Muscle of arm (tissue), 14 donors: ENCODE results near the gene NPTN. TPM values are rescaled to one million over a fixed set of nuclear protein-coding genes. Genes with fewer than 3 reads are reported as not detected.

Experiments used
- DNase-seq: peaks from one replicate; pipeline ENCODE4 v3.0.0-alpha.2; 2013
- long read RNA-seq, 11 donors: transcript quantifications; one replicate each; lab custom pipeline, GENCODE V29; 2026
- polyA plus RNA-seq, 12 donors: library from polyadenylated mRNA; unstranded; fragments of 120-200 nt; gene quantifications; one replicate each; pipeline ENCODE4 v1.2.1, GENCODE V29; 2013; ENCODE audit not compliant: insufficient read length in 12 of 12

The NPTN gene
- 100 to 1,000 TPM in 1 of 12 donors, 10 to 100 TPM in 10, not detected in 1; 71.4 to 115 (median 88.4) TPM for polyA plus RNA-seq
- long read RNA-seq, donor 1, transcript NPTN-202 (8 exons, 2,817 nt), result major isoform, 46 of 100 reads
- long read RNA-seq, donor 1, partial matches to known transcripts, result 30 of 100 reads
- long read RNA-seq, donor 1, other reads (novel, unspliced or antisense), result 14 of 100 reads
- long read RNA-seq, donor 2, transcript NPTN-202 (8 exons, 2,817 nt), result major isoform, 23 of 31 reads
- long read RNA-seq, donor 2, partial matches to known transcripts, result 0 of 31 reads
- long read RNA-seq, donor 2, other reads (novel, unspliced or antisense), result 5 of 31 reads
- long read RNA-seq, donor 3, transcript NPTN-202 (8 exons, 2,817 nt), result major isoform, 15 of 18 reads
- long read RNA-seq, donor 3, partial matches to known transcripts, result 0 of 18 reads
- long read RNA-seq, donor 3, other reads (novel, unspliced or antisense), result 0 of 18 reads
- long read RNA-seq, donor 4, transcript NPTN-202 (8 exons, 2,817 nt), result major isoform, 9 of 14 reads
- long read RNA-seq, donor 4, partial matches to known transcripts, result 0 of 14 reads
- long read RNA-seq, donor 4, other reads (novel, unspliced or antisense), result 0 of 14 reads
- long read RNA-seq, donor 5, transcript NPTN-202 (8 exons, 2,817 nt), result major isoform, 35 of 54 reads
- long read RNA-seq, donor 5, partial matches to known transcripts, result 6 of 54 reads
- long read RNA-seq, donor 5, other reads (novel, unspliced or antisense), result 8 of 54 reads
- long read RNA-seq, donor 6, transcript NPTN-202 (8 exons, 2,817 nt), result major isoform, 16 of 20 reads
- long read RNA-seq, donor 6, partial matches to known transcripts, result 0 of 20 reads
- long read RNA-seq, donor 6, other reads (novel, unspliced or antisense), result 0 of 20 reads
- long read RNA-seq, donor 7, transcript NPTN-202 (8 exons, 2,817 nt), result major isoform, 12 of 17 reads
- long read RNA-seq, donor 7, partial matches to known transcripts, result 5 of 17 reads
- long read RNA-seq, donor 7, other reads (novel, unspliced or antisense), result 0 of 17 reads
- long read RNA-seq, donor 8, transcript NPTN-202 (8 exons, 2,817 nt), result major isoform, 20 of 35 reads
- long read RNA-seq, donor 8, partial matches to known transcripts, result 6 of 35 reads
- long read RNA-seq, donor 8, other reads (novel, unspliced or antisense), result 6 of 35 reads
- long read RNA-seq, donor 9, transcript NPTN-202 (8 exons, 2,817 nt), result major isoform, 15 of 15 reads
- long read RNA-seq, donor 9, partial matches to known transcripts, result 0 of 15 reads
- long read RNA-seq, donor 9, other reads (novel, unspliced or antisense), result 0 of 15 reads
- long read RNA-seq, donor 10, transcript NPTN-202 (8 exons, 2,817 nt), result major isoform, 17 of 38 reads
- long read RNA-seq, donor 10, partial matches to known transcripts, result 5 of 38 reads
- long read RNA-seq, donor 10, other reads (novel, unspliced or antisense), result 9 of 38 reads
- long read RNA-seq, donor 11, transcript NPTN-202 (8 exons, 2,817 nt), result major isoform, 30 of 36 reads
- long read RNA-seq, donor 11, partial matches to known transcripts, result 0 of 36 reads
- long read RNA-seq, donor 11, other reads (novel, unspliced or antisense), result 5 of 36 reads

DNA sequence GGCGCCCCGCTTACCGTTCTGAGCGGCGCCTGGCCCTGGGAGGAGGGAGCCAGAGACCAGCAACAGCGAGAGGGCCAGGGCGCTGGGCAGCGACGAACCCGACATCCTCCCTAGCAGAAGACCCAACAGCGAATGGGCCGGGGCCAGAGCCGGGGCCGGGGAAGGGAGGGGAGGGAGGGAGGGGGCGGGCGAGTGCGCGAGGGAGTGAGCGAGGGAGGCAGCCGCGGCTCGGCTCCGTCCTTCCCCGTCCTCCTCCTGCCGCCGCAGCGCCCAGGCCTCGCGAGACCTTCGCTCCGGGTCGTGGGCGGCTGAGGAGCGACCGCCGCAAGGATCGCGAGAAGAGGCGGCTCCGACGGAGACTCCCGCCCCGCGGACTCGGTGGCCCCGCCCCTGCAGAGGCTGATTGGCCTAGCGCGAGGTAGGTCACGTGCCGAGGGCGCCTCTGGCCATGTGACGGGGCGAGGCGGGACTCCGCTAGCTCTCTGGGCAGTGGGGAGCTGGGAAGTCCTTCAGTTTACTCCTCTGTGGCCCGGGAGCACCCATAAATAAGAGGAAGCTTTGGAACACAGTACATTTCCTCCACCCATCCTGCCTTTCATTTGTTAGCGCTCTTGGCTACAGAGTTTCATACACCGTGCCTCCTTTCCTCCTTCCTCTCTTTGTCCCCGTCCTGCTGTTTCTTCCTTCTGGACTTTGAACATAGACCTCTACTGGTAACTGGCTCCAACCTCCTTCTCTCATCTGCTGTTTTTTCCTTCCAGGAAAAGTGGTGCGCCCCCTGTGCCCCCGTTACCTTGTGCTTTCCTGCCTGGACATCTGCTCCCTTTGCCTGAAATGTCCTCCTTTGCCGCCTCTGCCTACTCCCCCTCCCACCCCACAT lies at the start of gene NPTN:
TSS of gene NPTN (minus strand) at position 279 of the 880 bp plus-strand sequence. CDS start at position 105, 174 bp downstream.
- peak; percentile 96 for DNase-seq

GRCh38 chr15:73682600-73683090 lies 49.5 kb upstream of the NPTN start:
- no peak for DNase-seq

- no peak for DNase-seq
Measured at GRCh38 chr15:73681856-73682599, 48.8 kb upstream of the NPTN start.

DNA sequence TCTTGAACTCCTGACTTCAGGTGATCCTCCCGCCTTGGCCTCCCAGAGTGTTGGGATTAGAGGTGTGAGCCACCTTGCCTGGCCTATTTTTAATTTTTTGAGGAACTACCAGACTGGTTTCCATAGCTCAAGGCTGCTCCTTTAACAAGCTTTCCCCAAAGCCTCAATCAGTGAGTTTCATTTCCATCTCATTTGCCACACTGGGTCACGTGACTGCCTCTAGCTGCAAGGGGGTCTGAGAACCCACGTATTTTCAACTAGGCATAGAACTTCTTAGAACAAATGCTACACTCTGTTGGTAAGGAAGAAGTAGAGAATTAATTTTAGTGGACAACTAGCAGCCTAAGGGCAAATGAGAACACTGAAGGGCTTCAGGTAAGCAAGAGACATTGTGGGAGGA lies 47.9 kb upstream of the NPTN start:
- no peak for DNase-seq

DNA sequence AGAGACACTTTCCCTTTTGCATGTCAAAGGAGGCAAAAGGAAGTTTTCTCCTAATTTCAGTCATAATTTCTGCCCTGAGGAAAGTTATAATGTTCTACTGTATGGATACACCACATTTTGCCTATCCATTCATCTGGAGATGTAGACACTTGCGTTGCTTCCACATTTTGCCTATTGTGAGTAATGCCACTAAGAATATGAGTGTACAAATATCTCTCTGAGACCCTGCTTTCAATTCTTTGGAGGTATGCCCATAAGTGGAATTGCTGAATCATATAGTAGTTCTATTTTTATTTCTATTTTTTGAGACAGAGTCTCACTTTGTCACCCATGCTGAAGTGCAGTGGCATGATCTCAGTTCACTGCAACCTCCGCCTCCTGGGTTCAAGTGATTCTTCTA lies 47.4 kb upstream of the NPTN start:
- DNase-seq, result no peak

DNA sequence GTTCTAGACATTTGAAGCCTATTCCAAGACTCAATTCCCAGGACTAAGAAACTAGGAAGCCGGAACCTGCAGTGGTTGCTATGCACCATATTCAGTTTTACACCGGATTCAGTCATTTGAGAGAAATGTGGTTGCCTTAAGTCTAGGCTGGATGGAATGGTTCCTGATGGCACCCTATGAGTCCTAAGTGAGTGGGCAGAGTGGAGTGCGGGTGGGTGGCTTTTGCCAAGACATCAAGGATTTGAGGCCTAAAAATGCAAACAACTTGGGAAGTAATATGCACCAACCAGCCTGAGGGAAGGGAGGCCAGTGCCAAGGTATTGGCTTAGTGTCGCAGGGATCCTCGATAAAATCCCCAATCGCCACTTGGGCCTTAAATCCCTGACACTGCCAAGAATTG lies 46.8 kb upstream of the NPTN start:
- no peak for DNase-seq

GRCh38 chr15:73679180-73679579 lies 46.0 kb upstream of the NPTN start:
- DNase-seq, result no peak

- no peak for DNase-seq
Measured at GRCh38 chr15:73678498-73678897, 45.3 kb upstream of the NPTN start.

DNA sequence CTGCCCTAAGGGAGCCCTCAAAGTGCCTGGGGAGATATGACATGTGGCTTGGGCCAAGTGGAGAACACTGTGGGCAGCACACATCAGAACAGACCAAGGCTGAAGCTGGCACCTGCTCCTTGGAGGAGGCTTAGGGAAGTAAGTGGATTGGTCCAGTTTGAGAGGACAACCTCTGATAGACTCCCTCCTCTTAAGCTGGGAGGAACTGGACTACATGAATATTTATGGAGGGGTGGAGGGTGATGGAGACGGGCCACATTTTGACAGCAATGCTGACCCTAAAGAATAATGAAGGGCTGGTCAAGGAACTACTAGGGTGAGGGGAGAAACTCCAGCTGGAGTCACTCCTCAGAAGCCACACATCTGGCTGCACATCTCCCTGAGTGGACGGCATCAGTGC lies 44.5 kb upstream of the NPTN start:
- no peak for DNase-seq

DNA sequence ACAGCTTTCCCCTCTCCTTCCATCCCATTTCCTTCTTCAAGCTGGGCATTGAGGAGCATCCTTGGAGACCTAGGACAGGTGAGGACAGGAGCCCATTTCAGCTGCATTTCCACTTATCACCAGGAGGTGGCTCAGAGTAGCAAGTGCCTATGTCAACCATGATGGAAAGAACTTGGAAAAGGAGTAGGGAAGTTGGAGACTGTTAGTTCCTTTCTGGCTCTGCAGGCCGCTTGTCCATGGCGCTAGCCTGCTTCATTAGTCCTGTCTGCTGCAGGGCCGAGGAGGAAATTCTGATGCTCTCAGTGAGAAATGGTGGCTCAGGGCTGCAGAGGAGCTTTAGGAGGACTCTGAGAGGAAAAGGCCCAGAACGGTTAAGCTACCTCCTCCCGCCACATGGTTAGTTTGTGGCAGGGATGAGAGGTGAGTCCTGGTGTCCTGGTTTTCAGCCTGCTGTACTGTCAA lies 44.0 kb upstream of the NPTN start:
- DNase-seq, result peak; percentile 85

GRCh38 chr15:73674587-73674986 lies 41.4 kb upstream of the NPTN start:
- no peak for DNase-seq

DNA sequence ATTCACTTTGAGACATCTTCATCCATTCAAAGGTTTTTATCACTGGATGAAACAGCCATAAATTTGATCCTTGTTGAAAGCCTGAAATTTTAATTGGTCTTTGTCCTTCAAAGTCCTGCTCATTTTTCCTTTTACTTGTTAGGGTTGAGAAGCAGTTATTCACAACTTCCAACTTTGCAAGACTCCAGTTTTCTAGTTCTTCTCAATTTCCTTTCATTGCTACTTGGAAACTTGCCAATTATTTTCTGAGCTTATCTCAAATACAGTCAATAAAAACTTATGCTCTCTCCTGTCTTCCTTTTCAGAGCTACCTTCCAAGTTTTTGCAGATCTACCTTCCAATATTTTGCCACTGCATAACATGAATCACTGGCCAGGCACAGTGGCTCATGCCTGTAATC lies 27.3 kb upstream of the NPTN start:
- DNase-seq, result no peak

GRCh38 chr15:73658645-73659044 lies 25.5 kb upstream of the NPTN start:
- no peak for DNase-seq

GRCh38 chr15:73655724-73656123 lies 22.5 kb upstream of the NPTN start:
- no peak for DNase-seq

DNA sequence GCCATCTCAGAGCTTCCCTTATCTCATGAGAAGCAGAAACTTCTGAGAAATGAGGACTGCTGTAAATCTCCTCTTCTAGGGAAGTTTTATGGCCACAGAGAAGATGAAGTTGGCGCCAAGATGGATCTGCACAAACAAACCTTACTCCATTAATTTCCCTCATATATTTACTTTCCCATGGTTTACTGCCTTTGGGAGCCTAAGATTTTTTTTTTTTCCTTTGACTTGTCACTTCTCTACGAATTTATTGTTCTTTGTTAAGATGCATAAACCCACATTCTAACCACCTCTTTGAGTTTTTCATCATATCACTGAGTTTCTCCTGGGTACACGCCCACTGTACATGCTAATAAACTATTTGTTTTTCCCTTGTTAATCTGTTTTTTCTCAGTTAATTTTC lies 21.5 kb upstream of the NPTN start:
- no peak for DNase-seq

DNA sequence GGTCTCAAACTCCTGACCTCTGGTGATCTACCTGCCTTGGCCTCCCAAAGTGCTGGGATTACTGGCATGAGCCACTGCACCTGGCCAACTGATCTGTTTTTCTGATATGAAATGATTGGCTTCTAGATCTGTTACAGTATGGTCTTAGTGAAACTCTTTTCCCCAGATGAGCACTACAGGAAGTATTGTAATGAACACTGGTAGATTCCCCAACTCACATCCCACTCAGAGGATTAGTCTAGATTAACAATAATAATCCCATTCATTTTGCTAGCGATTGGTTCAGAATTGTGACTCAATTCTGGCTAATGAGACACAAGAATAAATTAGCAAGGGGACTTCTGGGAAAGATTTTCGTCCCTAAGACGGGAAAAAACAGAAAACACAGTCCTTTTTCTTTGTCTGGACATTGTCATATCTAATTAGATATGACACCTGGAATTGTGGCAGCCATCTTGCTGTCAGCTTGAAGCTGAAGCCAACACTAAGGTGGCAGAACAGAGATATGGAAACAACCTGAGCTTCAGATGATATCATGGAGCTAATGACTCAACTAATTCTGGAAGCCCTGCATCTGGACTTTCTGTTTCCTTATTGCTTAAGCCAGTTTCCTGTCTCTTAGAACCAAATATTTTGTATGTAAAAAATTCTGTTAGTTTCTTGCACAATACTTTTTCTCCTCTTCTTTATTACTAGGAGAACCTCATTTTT lies 17.4 kb upstream of the NPTN start:
- no peak for DNase-seq

GRCh38 chr15:73648014-73648295 lies 14.8 kb upstream of the NPTN start:
- no peak for DNase-seq

- no peak for DNase-seq
Measured at GRCh38 chr15:73647259-73648013, 14.2 kb upstream of the NPTN start.
